A673 (cell line): ENCODE measurements around the gene KRT77. TPM values are rescaled to one million over a fixed set of nuclear protein-coding genes. Genes with fewer than 3 reads are reported as not detected.
"Not testable (repeated sequence)": the region's sequence is repeated elsewhere in the genome, so short reads cannot be mapped to it uniquely, and the experiment has no call there.

Source experiments
- BruUV-seq: library from RNA; stranded (reverse); fragments of 400-500 nt; replicated peaks from 2 replicates; lab custom pipeline; 2021; lab: Mats Ljungman, UMichigan
- CTCF ChIA-PET: fragments of 300-600 bp; sonication (Branson Sonifier 250); formaldehyde crosslinking; loops from one replicate; lab custom pipeline; 2022; ENCODE audit warnings: antibody characterized with exemption; lab: Charles Lee
- POLR2A ChIA-PET: fragments of 300-600 bp; sonication (Branson Sonifier 250); formaldehyde crosslinking; loops from one replicate; lab custom pipeline; 2022; ENCODE audit warnings: antibody characterized with exemption; ENCODE audit not compliant: low non-redundant PET; lab: Charles Lee
- DNase-seq: peaks from one replicate; pipeline ENCODE4 v3.0.0-alpha.2; 2015; ENCODE audit warnings: low spot score
- H3K27ac ChIP-seq: fragments of 200-600 bp; sonication (generic); 2 replicates; pipeline ENCODE4 v1.5.1; 2016; ENCODE audit warnings: mixed run types, low read depth, mild to moderate bottlenecking, mixed read lengths, antibody characterized with exemption, low read length; ENCODE audit not compliant: poor library complexity, severe bottlenecking
- H3K27me3 ChIP-seq: fragments of 200-600 bp; sonication (generic); replicated peaks from 2 replicates; pipeline ENCODE4 v1.6.1; 2017; ENCODE audit warnings: mixed run types, low read depth, mild to moderate bottlenecking, mixed read lengths, antibody characterized with exemption, low read length; ENCODE audit not compliant: insufficient read depth, poor library complexity
- H3K36me3 ChIP-seq: fragments of 200-600 bp; sonication (generic); 2 replicates; pipeline ENCODE4 v1.6.1; 2016; ENCODE audit warnings: mixed run types, mild to moderate bottlenecking, mixed read lengths, antibody characterized with exemption, low read length; ENCODE audit not compliant: insufficient read depth, poor library complexity, severe bottlenecking
- H3K4me1 ChIP-seq: fragments of 200-600 bp; sonication (generic); 2 replicates; pipeline ENCODE4 v1.6.1; 2017; ENCODE audit warnings: mixed run types, mild to moderate bottlenecking, mixed read lengths, antibody characterized with exemption, low read length; ENCODE audit not compliant: insufficient read depth, poor library complexity, severe bottlenecking
- H3K4me3 ChIP-seq: fragments of 200-600 bp; sonication (generic); 2 replicates; pipeline ENCODE4 v1.5.1; 2016; ENCODE audit warnings: low read depth, mixed run types, mild to moderate bottlenecking, mixed read lengths, low read length; ENCODE audit not compliant: poor library complexity, severe bottlenecking
- H3K9me3 ChIP-seq: fragments of 200-600 bp; sonication (generic); 2 replicates; pipeline ENCODE4 v1.6.1; 2016; ENCODE audit warnings: mixed run types, low read depth, mild to moderate bottlenecking, mixed read lengths, antibody characterized with exemption, low read length; ENCODE audit not compliant: poor library complexity, severe bottlenecking
- CTCF ChIP-seq: fragments of 300-800, 200-600 bp; sonication (generic); conservative IDR thresholded peaks from 2 replicates; pipeline ENCODE4 v1.5.1; 2017; ENCODE audit warnings: low read depth, mild to moderate bottlenecking, antibody characterized with exemption, low read length, moderate library complexity, mixed read lengths
- EZH2 ChIP-seq: fragments of 200-600 bp; sonication (generic); IDR thresholded peaks from 2 replicates; pipeline ENCODE4 v1.6.1; 2017; ENCODE audit warnings: borderline replicate concordance, low read depth, mild to moderate bottlenecking, mixed read lengths, antibody characterized with exemption, low read length; ENCODE audit not compliant: poor library complexity, severe bottlenecking
- intact Hi-C: fragments of 100-400 bp; cut with micrococcal nuclease; formaldehyde crosslinking; loops from one replicate; pipeline ENCODE4 v1.10.0; 2022; ENCODE audit not compliant: unreplicated experiment
- total RNA-seq: library from RNA; stranded (reverse); gene quantifications from 2 replicates; pipeline ENCODE4 v1.2.3, GENCODE V29; 2021

The KRT77 gene
- total RNA-seq, 1 experiment from 2014 or later, result not detected

- ChIA-PET CTCF (no interaction called here), POLR2A (no interaction called here)
- H3K36me3 ChIP-seq, result no peaks in the 10 kb centered on the region
- H3K4me3 ChIP-seq, result no peak overlapping the region
- H3K4me1 ChIP-seq, result no peaks in the 10 kb centered on the region
- no peak for DNase-seq
- no peaks in the 10 kb centered on the region for H3K27me3 ChIP-seq
- intact Hi-C loops, result no loop called here
- no peaks in the 10 kb centered on the region for H3K9me3 ChIP-seq
- TF ChIP-seq EZH2 (no peak), CTCF (no peak)
- BruUV-seq, result no TSS peak
- H3K27ac ChIP-seq, result no peak overlapping the region
Observed at GRCh38 chr12:52670506-52670905, 32.8 kb downstream of the KRT77 start.

DNA sequence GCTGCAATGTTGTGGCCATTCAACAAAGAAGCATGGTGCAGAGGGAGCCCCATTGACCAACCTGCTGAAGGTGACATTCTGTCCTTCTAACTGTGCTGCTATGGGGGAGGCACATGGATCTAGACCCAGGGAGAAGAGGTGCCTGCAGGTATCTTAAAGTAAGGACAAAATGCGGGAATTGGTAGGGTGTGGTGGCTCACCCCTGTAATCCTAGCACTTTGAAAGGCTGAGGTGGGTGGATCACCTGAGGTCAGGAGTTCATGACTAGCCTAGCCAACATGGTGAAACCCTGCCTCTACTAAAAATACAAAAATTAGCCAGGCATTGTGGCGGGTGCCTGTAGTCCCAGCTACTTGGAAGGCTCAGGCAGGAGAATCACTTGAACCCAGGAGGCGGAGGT, 33.4 kb downstream of the KRT77 start:
- H3K27ac ChIP-seq, H3K9me3 ChIP-seq, H3K27me3 ChIP-seq, H3K4me3 ChIP-seq, H3K36me3 ChIP-seq, BruUV-seq, CTCF ChIA-PET, DNase-seq, POLR2A ChIA-PET, H3K4me1 ChIP-seq, intact Hi-C loops: not testable (repeated sequence)

GRCh38 chr12:52669426-52669825, 33.9 kb downstream of the KRT77 start:
- no peaks in the 10 kb centered on the region for H3K27me3 ChIP-seq
- BruUV-seq, result no TSS peak
- no peak for DNase-seq

More at GRCh38 chr12:52669426-52669825, 33.9 kb downstream of the KRT77 start:
- CTCF ChIA-PET, result no interaction called here
- no peaks in the 10 kb centered on the region for H3K4me1 ChIP-seq
- no peaks in the 10 kb centered on the region for H3K36me3 ChIP-seq
- TF ChIP-seq CTCF (no peak), EZH2 (no peak)
- no peaks in the 10 kb centered on the region for H3K9me3 ChIP-seq
- no peak overlapping the region for H3K27ac ChIP-seq
- POLR2A ChIA-PET, result no interaction called here
- no peak overlapping the region for H3K4me3 ChIP-seq
- intact Hi-C loops, result no loop called here
